Measurements from ENCODE around the gene KIZ. TPM values are rescaled to one million over a fixed set of nuclear protein-coding genes. Genes with fewer than 3 reads are reported as not detected.
A peak's percentile ranks its signal among the peaks of the same experiment; 100 is the strongest.

Gene KIZ
- total RNA-seq, 4 donors from 2014 or later: 31.3 to 79.4 (median 50.8) TPM

- H3K36me3 ChIP-seq: peaks cover 0 to 25% (median 0%) of the 10 kb centered on the region in 3 donors
- H3K27me3 ChIP-seq: no peaks in the 10 kb centered on the region
Observed at GRCh38 chr20:21234806-21235483, 109.1 kb downstream of the KIZ start.

GRCh38 chr20:21235484-21236445, 109.9 kb downstream of the KIZ start:
- Histone ChIP-seq H3K27me3 (no peaks in the 10 kb centered on the region), H3K4me3 (no peak overlapping the region), H3K4me1 (no peaks in the 10 kb centered on the region), H3K9me3 (no peaks in the 10 kb centered on the region), H3K36me3 (peaks cover 0 to 18% (median 0%) of the 10 kb centered on the region in 3 donors), H3K27ac (no peak overlapping the region)
- DNase-seq: peak; percentile 29 to 83 (median 73)
- TF ChIP-seq POLR2A (IDR thresholded peaks at IDR 0.05) (no peak), CTCF (IDR thresholded peaks at IDR 0.05) (peak; percentile 13 to 79 (median 66))

More at GRCh38 chr20:21234806-21235483, 109.1 kb downstream of the KIZ start:
- H3K4me1 ChIP-seq: no peaks in the 10 kb centered on the region
- H3K4me3 ChIP-seq: no peak overlapping the region
- H3K9me3 ChIP-seq: no peaks in the 10 kb centered on the region
- no peak for TF ChIP-seq POLR2A (IDR thresholded peaks at IDR 0.05)
- TF ChIP-seq CTCF (IDR thresholded peaks at IDR 0.05): no peak
- no peak overlapping the region for H3K27ac ChIP-seq
- DNase-seq: no peak

- no peak overlapping the region for H3K27ac ChIP-seq
- H3K9me3 ChIP-seq: no peaks in the 10 kb centered on the region
- DNase-seq: no peak
- no peaks in the 10 kb centered on the region for H3K27me3 ChIP-seq
- TF ChIP-seq CTCF (IDR thresholded peaks at IDR 0.05) (no peak), POLR2A (IDR thresholded peaks at IDR 0.05) (no peak)
- H3K4me1 ChIP-seq: no peaks in the 10 kb centered on the region
- no peak overlapping the region for H3K4me3 ChIP-seq
- peaks cover 0 to 7% (median 0%) of the 10 kb centered on the region in 3 donors for H3K36me3 ChIP-seq
Observed at GRCh38 chr20:21237956-21238799, 112.3 kb downstream of the KIZ start.

DNA sequence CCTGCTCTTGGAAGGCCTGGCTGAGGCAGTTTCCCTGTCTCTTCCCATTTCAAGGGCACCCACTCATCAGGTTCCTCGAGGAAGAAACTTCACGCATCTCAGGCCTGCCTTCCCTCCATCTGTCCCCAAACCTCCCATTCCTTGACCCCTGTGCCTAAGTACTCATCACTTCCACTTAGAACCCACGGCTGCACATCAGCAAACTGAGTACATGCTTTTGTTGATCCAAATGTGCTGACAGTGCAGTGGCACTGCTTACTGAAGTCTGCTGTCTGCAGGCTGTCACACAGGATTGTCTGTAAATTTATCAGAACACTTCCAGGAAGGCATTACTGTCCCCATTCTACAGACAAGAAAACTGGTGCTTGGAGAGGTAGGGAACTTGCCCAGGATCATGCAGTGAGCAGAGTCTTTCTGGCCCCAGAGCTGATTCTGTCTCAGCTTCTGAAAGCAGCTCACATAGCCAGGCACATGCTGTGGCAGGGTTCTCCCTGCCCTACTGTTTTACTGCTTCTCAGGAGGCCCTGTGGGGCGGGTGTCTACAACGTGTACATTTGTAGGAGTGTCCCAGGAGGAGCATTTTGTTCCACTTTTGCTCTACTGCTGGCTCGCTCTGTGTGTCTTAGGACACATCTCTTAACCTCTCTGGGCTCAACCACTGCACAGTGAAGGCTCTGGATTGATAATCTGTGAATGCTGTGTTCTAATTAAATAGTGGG, 113.1 kb downstream of the KIZ start:
- Histone ChIP-seq H3K4me3 (no peak overlapping the region), H3K27me3 (no peaks in the 10 kb centered on the region), H3K36me3 (peaks cover 0 to 12% (median 0%) of the 10 kb centered on the region in 3 donors), H3K9me3 (no peaks in the 10 kb centered on the region), H3K27ac (no peak overlapping the region), H3K4me1 (no peaks in the 10 kb centered on the region)
- TF ChIP-seq POLR2A (IDR thresholded peaks at IDR 0.05): no peak
- no peak for TF ChIP-seq CTCF (IDR thresholded peaks at IDR 0.05)
- no peak for DNase-seq
